ENCODE measurements around the gene TFCP2.

Gene TFCP2

GRCh38 chr12:51055060-51055459, 117.9 kb downstream of the TFCP2 start:
- H3K79me1 ChIP-seq (ENCODE audit: low read length): no peaks in the 10 kb centered on the region
- no peak overlapping the region for H2BK12ac ChIP-seq (ENCODE audit: low read length)
- H3K27me3 ChIP-seq (ENCODE audit: insufficient read depth, low read length): no peaks in the 10 kb centered on the region
- no peak overlapping the region for H4K12ac ChIP-seq (ENCODE audit: low read depth, low read length)
- H3K4ac ChIP-seq (ENCODE audit: low read depth, low read length): no peak overlapping the region
- H4K91ac ChIP-seq (ENCODE audit: low read depth, low read length): no peak overlapping the region
- no peak overlapping the region for H3K9ac ChIP-seq (ENCODE audit: low read length)
- peaks cover 12 to 27% of the 10 kb centered on the region in 2 experiments for H3K36me3 ChIP-seq (ENCODE audit: control insufficient read depth in 1 of 2, insufficient read depth in 2 of 2, low read length in 2 of 2)
- no peak overlapping the region for H4K8ac ChIP-seq (ENCODE audit: low read depth, low read length)
- no peak overlapping the region for H2BK120ac ChIP-seq (ENCODE audit: insufficient read depth, low read length, poor library complexity)
- H2AK5ac ChIP-seq (ENCODE audit: low read length): no peak overlapping the region
- no peak overlapping the region for H3K27ac ChIP-seq (ENCODE audit: low read depth, low read length)
- WGBS (ENCODE audit: extremely low coverage, insufficient coverage, insufficient read length): no CpG with 5 or more reads among the region's 2 CpGs
- H2AFZ ChIP-seq (ENCODE audit: insufficient read depth, low read length, poor library complexity): no peak overlapping the region
- H3K4me1 ChIP-seq (ENCODE audit: control insufficient read depth in 1 of 2, insufficient read depth in 2 of 2, low read length in 2 of 2): no peaks in the 10 kb centered on the region
- peak in 1 of 2 donors; percentile 34 for DNase-seq
- no peak overlapping the region for H2BK5ac ChIP-seq (ENCODE audit: low read depth, low read length, poor library complexity)
- H3K18ac ChIP-seq (ENCODE audit: low read length): no peak overlapping the region
- H3K23ac ChIP-seq (ENCODE audit: low read length): no peak overlapping the region
- no peaks in the 10 kb centered on the region for H3K9me3 ChIP-seq (ENCODE audit: insufficient read depth, low read depth, low read length)
- no peak overlapping the region for H3K4me3 ChIP-seq (ENCODE audit: low read depth, low read length)
- H3K4me2 ChIP-seq (ENCODE audit: low read length): no peak overlapping the region
- H3K79me2 ChIP-seq (ENCODE audit: control insufficient read depth, insufficient read depth, low read length, poor library complexity): no peaks in the 10 kb centered on the region
- H3K14ac ChIP-seq (ENCODE audit: low read length): no peak overlapping the region

- H2BK12ac ChIP-seq (ENCODE audit: low read length): no peak overlapping the region
- no peak overlapping the region for H4K91ac ChIP-seq (ENCODE audit: low read depth, low read length)
- WGBS (ENCODE audit: extremely low coverage, insufficient coverage, insufficient read length): no CpG with 5 or more reads among the region's 4 CpGs
- no peak overlapping the region for H4K12ac ChIP-seq (ENCODE audit: low read depth, low read length)
- H3K23ac ChIP-seq (ENCODE audit: low read length): no peak overlapping the region
- H3K4me2 ChIP-seq (ENCODE audit: low read length): no peak overlapping the region
- no peak overlapping the region for H2AFZ ChIP-seq (ENCODE audit: insufficient read depth, low read length, poor library complexity)
- H2BK5ac ChIP-seq (ENCODE audit: low read depth, low read length, poor library complexity): no peak overlapping the region
- peaks cover 6% of the 10 kb centered on the region for H3K79me2 ChIP-seq (ENCODE audit: control insufficient read depth, insufficient read depth, low read length, poor library complexity)
- H3K14ac ChIP-seq (ENCODE audit: low read length): no peak overlapping the region
- no peak for DNase-seq
- H3K27ac ChIP-seq (ENCODE audit: low read depth, low read length): no peak overlapping the region
- no peak overlapping the region for H2AK5ac ChIP-seq (ENCODE audit: low read length)
- no peaks in the 10 kb centered on the region for H3K9me3 ChIP-seq (ENCODE audit: insufficient read depth, low read depth, low read length)
- no peak overlapping the region for H2BK120ac ChIP-seq (ENCODE audit: insufficient read depth, low read length, poor library complexity)
- no peak overlapping the region for H3K9ac ChIP-seq (ENCODE audit: low read length)
- no peaks in the 10 kb centered on the region for H3K27me3 ChIP-seq (ENCODE audit: insufficient read depth, low read length)
- no peak overlapping the region for H4K8ac ChIP-seq (ENCODE audit: low read depth, low read length)
- H3K4ac ChIP-seq (ENCODE audit: low read depth, low read length): no peak overlapping the region
- H3K36me3 ChIP-seq (ENCODE audit: control insufficient read depth in 1 of 2, insufficient read depth in 2 of 2, low read length in 2 of 2): peaks cover 7 to 9% of the 10 kb centered on the region in 2 experiments
- no peak overlapping the region for H3K4me3 ChIP-seq (ENCODE audit: low read depth, low read length)
- peaks cover 4 to 6% of the 10 kb centered on the region in 2 experiments for H3K4me1 ChIP-seq (ENCODE audit: control insufficient read depth in 1 of 2, insufficient read depth in 2 of 2, low read length in 2 of 2)
- H3K79me1 ChIP-seq (ENCODE audit: low read length): peaks cover 11% of the 10 kb centered on the region
- H3K18ac ChIP-seq (ENCODE audit: low read length): no peak overlapping the region
Measured at GRCh38 chr12:51051787-51052186, 121.1 kb downstream of the TFCP2 start.

GRCh38 chr12:51049525-51049924, 123.4 kb downstream of the TFCP2 start:
- no peak overlapping the region for H3K14ac ChIP-seq (ENCODE audit: low read length)
- peak overlapping the region; percentile 40 for H3K4ac ChIP-seq (ENCODE audit: low read depth, low read length)
- H3K27ac ChIP-seq (ENCODE audit: low read depth, low read length): no peak overlapping the region
- peaks cover 0 to 2% of the 10 kb centered on the region in 2 experiments for H3K36me3 ChIP-seq (ENCODE audit: control insufficient read depth in 1 of 2, insufficient read depth in 2 of 2, low read length in 2 of 2)
- H3K79me2 ChIP-seq (ENCODE audit: control insufficient read depth, insufficient read depth, low read length, poor library complexity): peaks cover 6% of the 10 kb centered on the region
- H2AK5ac ChIP-seq (ENCODE audit: low read length): no peak overlapping the region
- H2BK12ac ChIP-seq (ENCODE audit: low read length): no peak overlapping the region
- no peak overlapping the region for H2BK120ac ChIP-seq (ENCODE audit: insufficient read depth, low read length, poor library complexity)
- no peaks in the 10 kb centered on the region for H3K27me3 ChIP-seq (ENCODE audit: insufficient read depth, low read length)
- H4K12ac ChIP-seq (ENCODE audit: low read depth, low read length): no peak overlapping the region
- no peak overlapping the region for H2BK5ac ChIP-seq (ENCODE audit: low read depth, low read length, poor library complexity)
- no peak overlapping the region for H3K4me2 ChIP-seq (ENCODE audit: low read length)
- H3K23ac ChIP-seq (ENCODE audit: low read length): no peak overlapping the region
- no peak overlapping the region for H3K18ac ChIP-seq (ENCODE audit: low read length)
- no peak overlapping the region for H3K4me3 ChIP-seq (ENCODE audit: low read depth, low read length)
- H3K9me3 ChIP-seq (ENCODE audit: insufficient read depth, low read depth, low read length): no peaks in the 10 kb centered on the region
- peaks cover 11% of the 10 kb centered on the region for H3K79me1 ChIP-seq (ENCODE audit: low read length)
- H2AFZ ChIP-seq (ENCODE audit: insufficient read depth, low read length, poor library complexity): no peak overlapping the region
- WGBS (ENCODE audit: extremely low coverage, insufficient coverage, insufficient read length): no CpG with 5 or more reads among the region's 3 CpGs
- DNase-seq: no peak
- peaks cover 4 to 6% of the 10 kb centered on the region in 2 experiments for H3K4me1 ChIP-seq (ENCODE audit: control insufficient read depth in 1 of 2, insufficient read depth in 2 of 2, low read length in 2 of 2)
- no peak overlapping the region for H4K8ac ChIP-seq (ENCODE audit: low read depth, low read length)
- no peak overlapping the region for H3K9ac ChIP-seq (ENCODE audit: low read length)
- no peak overlapping the region for H4K91ac ChIP-seq (ENCODE audit: low read depth, low read length)

GRCh38 chr12:51048661-51049251, 124.2 kb downstream of the TFCP2 start:
- WGBS (ENCODE audit: extremely low coverage, insufficient coverage, insufficient read length): no CpG with 5 or more reads among the region's 14 CpGs
- H3K27ac ChIP-seq (ENCODE audit: low read depth, low read length): peak overlapping the region; percentile 57
- H3K27me3 ChIP-seq (ENCODE audit: insufficient read depth, low read length): no peaks in the 10 kb centered on the region
- H3K4ac ChIP-seq (ENCODE audit: low read depth, low read length): peak overlapping the region; percentile 68
- no peaks in the 10 kb centered on the region for H3K36me3 ChIP-seq (ENCODE audit: control insufficient read depth in 1 of 2, insufficient read depth in 2 of 2, low read length in 2 of 2)
- peak overlapping the region; percentile 74 for H3K14ac ChIP-seq (ENCODE audit: low read length)
- H3K4me3 ChIP-seq (ENCODE audit: low read depth, low read length): peak overlapping the region; percentile 81
- H3K9me3 ChIP-seq (ENCODE audit: insufficient read depth, low read depth, low read length): no peaks in the 10 kb centered on the region
- H2AK5ac ChIP-seq (ENCODE audit: low read length): peak overlapping the region; percentile 24
- peak overlapping the region; percentile 76 for H4K91ac ChIP-seq (ENCODE audit: low read depth, low read length)
- H3K79me2 ChIP-seq (ENCODE audit: control insufficient read depth, insufficient read depth, low read length, poor library complexity): peaks cover 6% of the 10 kb centered on the region
- H2BK5ac ChIP-seq (ENCODE audit: low read depth, low read length, poor library complexity): peak overlapping the region; percentile 14
- H3K4me2 ChIP-seq (ENCODE audit: low read length): peak overlapping the region; percentile 60
- peak; percentile 22 to 59 for DNase-seq
- H2AFZ ChIP-seq (ENCODE audit: insufficient read depth, low read length, poor library complexity): no peak overlapping the region
- peak overlapping the region; percentile 20 for H2BK12ac ChIP-seq (ENCODE audit: low read length)
- H3K23ac ChIP-seq (ENCODE audit: low read length): no peak overlapping the region
- H3K4me1 ChIP-seq (ENCODE audit: control insufficient read depth in 1 of 2, insufficient read depth in 2 of 2, low read length in 2 of 2): peaks cover 4 to 6% of the 10 kb centered on the region in 2 experiments
- H3K9ac ChIP-seq (ENCODE audit: low read length): peak overlapping the region; percentile 84
- H4K8ac ChIP-seq (ENCODE audit: low read depth, low read length): peak overlapping the region; percentile 97
- no peak overlapping the region for H3K18ac ChIP-seq (ENCODE audit: low read length)
- H4K12ac ChIP-seq (ENCODE audit: low read depth, low read length): peak overlapping the region; percentile 91
- peak overlapping the region; percentile 64 for H2BK120ac ChIP-seq (ENCODE audit: insufficient read depth, low read length, poor library complexity)
- peaks cover 11% of the 10 kb centered on the region for H3K79me1 ChIP-seq (ENCODE audit: low read length)
